ENCODE measurements around the gene EGF.
"Not testable (repeated sequence)": the region's sequence is repeated elsewhere in the genome, so short reads cannot be mapped to it uniquely, and the experiment has no call there.

Gene EGF

GRCh38 chr4:110025718-110026117 is 113.0 kb downstream of the EGF start:
- H3K27me3 ChIP-seq, result peaks cover 15% of the 10 kb centered on the region
- no peak for TF ChIP-seq CTCF (IDR thresholded peaks at IDR 0.05)
- H3K9me3 ChIP-seq, result no peaks in the 10 kb centered on the region
- H3K27ac ChIP-seq, result no peak overlapping the region
- H3K4me3 ChIP-seq (ENCODE audit: low read depth in 1 of 2, low read length in 1 of 2), result no peak overlapping the region
- no peaks in the 10 kb centered on the region for H3K36me3 ChIP-seq
- H3K4me1 ChIP-seq (ENCODE audit: control insufficient read depth in 1 of 2, insufficient read depth in 1 of 2, low read depth in 1 of 2, low read length in 1 of 2), result no peaks in the 10 kb centered on the region

- Histone ChIP-seq H3K4me3 (ENCODE audit: low read depth in 1 of 2, low read length in 1 of 2) (no peak overlapping the region), H3K27me3 (peaks cover 42% of the 10 kb centered on the region), H3K4me1 (ENCODE audit: control insufficient read depth in 1 of 2, insufficient read depth in 1 of 2, low read depth in 1 of 2, low read length in 1 of 2) (peaks cover 23 to 34% of the 10 kb centered on the region in 2 experiments), H3K27ac (no peak overlapping the region), H3K9me3 (no peaks in the 10 kb centered on the region), H3K36me3 (no peaks in the 10 kb centered on the region)
- TF ChIP-seq CTCF (IDR thresholded peaks at IDR 0.05), result no peak
Measured at GRCh38 chr4:110032603-110033002, 119.9 kb downstream of the EGF start.

GRCh38 chr4:110033355-110034025 is 120.8 kb downstream of the EGF start:
- TF ChIP-seq CTCF (IDR thresholded peaks at IDR 0.05), result no peak
- Histone ChIP-seq H3K9me3 (no peaks in the 10 kb centered on the region), H3K27ac (no peak overlapping the region), H3K27me3 (peaks cover 42% of the 10 kb centered on the region), H3K36me3 (no peaks in the 10 kb centered on the region), H3K4me3 (ENCODE audit: low read depth in 1 of 2, low read length in 1 of 2) (no peak overlapping the region), H3K4me1 (ENCODE audit: control insufficient read depth in 1 of 2, insufficient read depth in 1 of 2, low read depth in 1 of 2, low read length in 1 of 2) (peaks cover 23 to 34% of the 10 kb centered on the region in 2 experiments)

- Histone ChIP-seq H3K27me3 (peaks cover 44% of the 10 kb centered on the region), H3K4me1 (ENCODE audit: control insufficient read depth in 1 of 2, insufficient read depth in 1 of 2, low read depth in 1 of 2, low read length in 1 of 2) (peaks cover 23 to 34% of the 10 kb centered on the region in 2 experiments), H3K27ac (no peak overlapping the region), H3K36me3 (no peaks in the 10 kb centered on the region), H3K4me3 (ENCODE audit: low read depth in 1 of 2, low read length in 1 of 2) (no peak overlapping the region), H3K9me3 (no peaks in the 10 kb centered on the region)
- no peak for TF ChIP-seq CTCF (IDR thresholded peaks at IDR 0.05)
Measured at GRCh38 chr4:110034026-110034393, 121.3 kb downstream of the EGF start.

GRCh38 chr4:110039164-110039563 is 126.5 kb downstream of the EGF start:
- Histone ChIP-seq H3K4me1 (ENCODE audit: control insufficient read depth in 1 of 2, insufficient read depth in 1 of 2, low read depth in 1 of 2, low read length in 1 of 2) (peaks cover 4 to 14% of the 10 kb centered on the region in 2 experiments), H3K27me3 (peaks cover 25% of the 10 kb centered on the region)
- not testable (repeated sequence) for H3K9me3 ChIP-seq

GRCh38 chr4:110041735-110042134 is 129.1 kb downstream of the EGF start:
- Histone ChIP-seq H3K27me3 (peaks cover 17% of the 10 kb centered on the region), H3K36me3 (no peaks in the 10 kb centered on the region), H3K4me1 (ENCODE audit: control insufficient read depth in 1 of 2, insufficient read depth in 1 of 2, low read depth in 1 of 2, low read length in 1 of 2) (no peaks in the 10 kb centered on the region), H3K9me3 (no peaks in the 10 kb centered on the region), H3K27ac (no peak overlapping the region), H3K4me3 (ENCODE audit: low read depth in 1 of 2, low read length in 1 of 2) (no peak overlapping the region)
- TF ChIP-seq CTCF (IDR thresholded peaks at IDR 0.05), result no peak

More at GRCh38 chr4:110039164-110039563, 126.5 kb downstream of the EGF start:
- not testable (repeated sequence) for H3K36me3 ChIP-seq; H3K4me3 ChIP-seq (ENCODE audit: low read depth in 1 of 2, low read length in 1 of 2); H3K27ac ChIP-seq

Data from neutrophil (primary cell).